ENCODE data around the gene VSTM1.

The VSTM1 gene

DNA sequence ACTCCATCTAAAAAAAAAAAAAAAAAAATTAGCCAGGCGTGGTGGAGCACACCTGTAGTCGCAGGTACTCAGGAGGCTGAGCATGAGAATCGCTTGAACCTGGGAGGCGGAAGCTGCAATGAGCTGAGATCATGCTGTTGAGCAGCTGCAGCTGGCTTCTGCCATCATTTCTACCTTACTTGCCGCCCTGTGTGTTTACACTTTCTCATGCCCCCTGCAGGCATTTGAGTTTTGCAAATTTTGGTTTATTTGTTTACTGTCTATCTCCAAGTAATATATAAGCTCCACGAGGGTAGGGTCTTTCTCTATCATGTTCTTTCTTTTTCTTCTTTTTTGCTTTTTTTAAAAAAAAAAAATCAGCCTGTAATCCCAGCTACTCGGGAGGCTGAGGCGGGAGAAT is 54.3 kb downstream of the VSTM1 start:
- DNase-seq: no peak

DNA sequence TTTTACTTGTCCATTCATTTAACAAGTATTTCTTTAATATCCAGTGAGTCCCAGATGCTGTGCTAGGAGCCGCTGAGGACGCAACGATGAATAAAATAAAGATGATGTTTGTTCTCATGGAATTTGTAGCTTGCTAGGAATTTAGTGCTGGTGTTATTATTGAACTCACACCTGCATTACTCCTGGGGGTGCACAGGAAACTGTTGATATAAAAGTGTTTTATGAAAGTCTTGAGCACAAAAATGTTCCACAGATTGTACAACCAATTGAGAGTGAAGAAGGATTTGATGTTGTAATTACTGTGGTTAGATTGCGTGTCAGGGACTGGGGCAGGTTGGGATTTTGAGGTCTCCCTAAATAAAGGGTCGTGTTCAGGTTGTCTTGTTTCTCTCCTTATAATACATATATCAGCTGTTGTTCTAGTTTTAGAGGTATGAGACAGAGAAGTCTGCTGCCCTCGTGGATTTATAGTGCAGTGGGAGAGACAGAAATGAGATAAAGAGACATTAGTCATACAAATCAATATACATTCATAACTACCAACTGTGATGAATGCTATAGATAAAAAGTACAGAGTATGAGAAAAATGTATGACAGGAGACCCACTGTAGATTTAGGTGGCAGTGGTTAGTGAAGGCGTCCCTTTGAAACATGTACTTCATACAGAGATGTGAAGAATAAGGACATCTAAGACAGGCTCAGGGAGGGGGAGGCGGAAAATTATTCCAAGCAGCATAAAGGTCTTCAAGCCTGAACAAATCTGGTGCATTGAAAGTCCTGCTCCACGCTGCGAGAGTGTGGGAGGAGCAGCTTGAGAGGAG is 61.0 kb downstream of the VSTM1 start:
- DNase-seq: no peak

DNA sequence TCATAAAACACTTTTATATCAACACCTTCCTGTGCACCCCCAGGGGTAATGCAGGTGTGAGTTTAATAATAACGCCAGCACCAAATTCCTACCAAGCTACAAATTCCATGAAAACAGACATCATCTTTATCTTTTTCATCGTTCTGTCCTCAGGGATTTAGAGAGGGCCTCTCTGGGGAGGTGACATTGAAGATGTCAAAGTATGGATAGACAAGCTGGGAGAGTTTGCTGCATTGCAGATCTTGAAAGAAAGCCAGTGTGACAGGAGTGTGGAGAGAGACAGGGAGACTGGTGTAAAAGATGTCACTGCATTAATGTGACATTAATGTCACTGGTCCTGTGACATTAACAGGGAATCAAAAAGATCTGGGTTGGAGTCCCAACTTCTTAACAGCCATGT is 62.2 kb downstream of the VSTM1 start:
- DNase-seq: no peak

DNA sequence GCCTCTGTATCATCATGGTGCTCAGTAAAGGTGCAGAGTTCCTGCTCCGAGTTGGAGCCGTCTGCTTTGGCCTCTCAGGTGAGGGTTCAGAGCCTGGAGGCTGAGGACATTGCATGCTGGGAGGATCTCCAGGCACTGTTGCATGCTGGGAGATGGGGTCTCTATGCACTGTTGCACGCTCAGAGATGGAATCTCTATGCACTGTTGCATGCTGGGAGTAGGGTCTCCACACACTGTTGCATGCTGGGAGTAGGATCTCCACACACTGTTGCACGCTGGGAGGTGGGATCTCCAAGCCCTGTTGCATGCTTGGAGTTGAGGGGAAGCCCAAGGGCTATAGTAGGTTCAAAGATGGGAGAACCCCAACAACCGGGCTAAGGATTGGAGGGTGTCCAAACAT is 64.0 kb downstream of the VSTM1 start:
- DNase-seq: no peak

DNA sequence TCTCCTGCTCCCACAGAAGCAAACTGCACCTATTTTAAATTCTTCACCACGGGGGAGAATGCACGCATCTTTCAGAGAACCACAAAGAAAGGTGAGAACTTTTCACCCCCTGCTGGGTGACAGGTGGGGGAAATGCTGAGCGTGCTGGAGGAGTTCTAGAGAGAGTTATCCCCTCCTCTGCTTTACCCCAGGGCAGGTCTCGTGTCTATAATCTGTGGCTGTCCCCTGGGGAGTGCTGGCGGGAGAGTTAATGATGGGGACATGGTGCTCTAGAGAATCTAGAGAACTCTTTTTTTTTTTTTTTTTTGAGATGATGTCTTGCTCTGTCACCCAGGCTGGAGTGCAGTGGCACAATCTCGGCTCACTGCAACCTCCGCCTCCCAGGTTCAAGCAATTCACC is 65.5 kb downstream of the VSTM1 start:
- DNase-seq: no peak

DNA sequence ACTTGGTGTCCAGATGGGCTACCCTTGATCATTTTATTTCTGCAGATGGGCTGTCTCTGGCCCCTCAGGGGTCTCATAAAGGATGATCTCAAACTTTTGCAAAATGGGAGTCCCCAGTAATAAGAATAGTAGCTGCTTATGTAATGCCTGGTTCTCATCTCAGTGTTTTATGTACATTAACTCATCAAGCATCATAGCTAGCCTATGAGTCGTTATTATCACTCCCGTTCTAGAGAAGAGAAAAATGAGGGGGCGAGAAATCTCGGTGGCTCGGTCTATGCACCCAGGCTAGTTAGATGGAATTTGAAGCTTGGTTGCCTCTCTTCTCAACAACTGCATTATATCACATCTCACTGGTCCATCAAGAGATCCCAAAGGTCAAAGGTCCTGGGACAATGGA is 68.9 kb downstream of the VSTM1 start:
- no peak for DNase-seq

DNA sequence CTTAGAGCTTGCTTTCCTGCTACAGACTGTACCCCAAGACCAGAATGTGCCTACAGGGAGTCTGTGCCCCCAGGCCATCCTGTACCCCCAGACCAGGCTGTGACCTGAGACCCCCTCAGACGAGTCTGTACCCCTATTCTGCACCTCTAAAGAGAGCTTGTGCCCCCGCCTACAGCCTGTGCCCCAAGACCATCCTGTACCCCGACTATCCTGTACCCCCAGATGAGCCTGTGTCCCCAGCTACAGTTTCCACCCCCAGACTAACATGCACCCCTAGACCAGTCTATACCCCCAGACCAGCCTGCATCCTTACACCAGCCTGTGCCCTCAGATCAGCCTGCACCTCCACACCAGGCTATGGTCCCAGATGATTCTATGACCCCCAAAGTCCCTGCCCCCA is 70.2 kb downstream of the VSTM1 start:
- no peak for DNase-seq

DNA sequence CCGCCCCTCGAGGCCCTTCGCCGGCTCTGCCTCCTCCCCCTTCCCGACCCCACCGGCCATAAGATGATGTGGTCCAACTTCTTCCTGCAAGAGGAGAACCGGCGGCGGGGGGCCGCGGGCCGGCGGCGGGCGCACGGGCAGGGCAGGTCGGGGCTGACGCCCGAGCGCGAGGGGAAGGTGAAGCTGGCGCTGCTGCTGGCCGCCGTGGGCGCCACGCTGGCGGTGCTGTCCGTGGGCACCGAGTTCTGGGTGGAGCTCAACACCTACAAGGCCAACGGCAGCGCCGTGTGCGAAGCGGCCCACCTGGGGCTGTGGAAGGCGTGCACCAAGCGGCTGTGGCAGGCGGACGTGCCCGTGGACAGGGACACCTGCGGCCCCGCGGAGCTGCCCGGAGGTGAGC is 70.9 kb downstream of the VSTM1 start:
- no peak for DNase-seq

DNA sequence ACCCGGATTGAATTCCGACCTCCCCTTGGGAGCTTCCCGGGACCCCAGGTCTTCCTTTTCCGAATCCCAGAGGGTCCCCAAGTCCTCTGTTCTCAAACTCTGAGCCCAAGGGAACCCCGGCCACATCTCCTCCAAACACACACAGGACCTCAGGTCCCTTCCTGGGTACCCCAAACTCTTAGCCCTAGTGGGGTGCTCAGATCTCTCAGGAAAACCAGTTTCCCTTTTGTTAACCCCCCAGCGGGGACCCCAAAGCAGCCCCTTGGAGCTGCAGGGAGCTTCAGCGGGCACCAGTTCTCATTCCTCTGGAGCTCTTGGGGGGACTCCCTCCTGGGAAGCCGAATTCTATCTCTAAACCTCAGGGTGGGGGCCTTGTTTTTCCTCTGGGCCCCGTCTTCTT is 71.5 kb downstream of the VSTM1 start:
- no peak for DNase-seq

DNA sequence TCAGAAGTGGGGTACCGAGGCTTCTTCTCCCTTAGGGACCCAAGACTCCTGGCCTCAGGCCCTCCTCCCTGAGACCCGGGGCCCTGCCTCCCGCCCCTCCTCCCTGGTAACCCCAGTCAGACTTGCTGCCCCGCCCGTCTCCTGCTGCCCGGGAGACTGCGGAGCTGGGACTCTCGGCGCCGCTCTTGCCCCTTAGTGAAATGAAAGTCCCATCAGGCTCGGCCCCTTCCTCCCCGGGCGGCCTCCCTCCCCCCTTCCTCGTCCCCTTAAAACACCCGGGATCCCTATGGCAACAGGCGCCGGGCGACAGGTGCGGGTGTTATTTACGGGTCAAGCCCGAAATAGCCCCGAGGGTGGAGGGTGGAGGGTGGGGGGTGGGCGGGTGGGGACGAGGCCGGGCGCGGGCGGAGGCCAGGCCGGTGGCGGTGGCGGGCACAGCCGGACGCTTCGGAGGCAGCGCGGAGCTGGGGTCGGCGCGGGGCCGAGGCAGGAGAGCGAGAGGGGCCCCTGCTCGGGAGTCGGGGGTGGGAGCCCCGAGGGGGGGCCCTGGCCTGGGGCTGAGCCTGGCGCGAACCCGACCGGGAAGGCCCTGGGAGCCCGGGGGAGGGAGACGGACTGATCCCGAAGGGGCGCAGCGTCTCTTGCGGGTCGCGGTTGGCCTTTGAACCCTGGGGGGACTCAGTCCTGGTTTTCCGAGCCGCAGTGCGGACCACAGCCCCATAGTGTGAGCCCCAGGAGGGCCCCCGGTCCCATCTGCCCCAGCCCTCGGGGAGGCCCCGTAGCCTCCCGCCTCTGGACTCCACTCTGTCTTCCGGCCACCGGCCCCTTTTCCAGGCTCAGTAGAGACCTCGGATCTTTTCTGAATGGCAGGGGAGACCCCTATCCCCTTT is 72.2 kb downstream of the VSTM1 start, which contains the start of gene CACNG6:
CACNG6 (plus strand) TSS at position 414 of the 890 bp plus-strand sequence. CDS start 1,241 bp downstream, outside the sequence.
- no peak for DNase-seq

Data from MV-4-11 (cell line).